HG03520 (cell line): ENCODE results near the gene CACNA1H.

Experiments
- ATAC-seq: cut with Tn5 transposase; IDR thresholded peaks from one replicate; pipeline ENCODE4 v1.9.1; 2021; ENCODE audit warnings: mild to moderate bottlenecking, moderate library complexity; ENCODE audit not compliant: unreplicated experiment

The CACNA1H gene

DNA sequence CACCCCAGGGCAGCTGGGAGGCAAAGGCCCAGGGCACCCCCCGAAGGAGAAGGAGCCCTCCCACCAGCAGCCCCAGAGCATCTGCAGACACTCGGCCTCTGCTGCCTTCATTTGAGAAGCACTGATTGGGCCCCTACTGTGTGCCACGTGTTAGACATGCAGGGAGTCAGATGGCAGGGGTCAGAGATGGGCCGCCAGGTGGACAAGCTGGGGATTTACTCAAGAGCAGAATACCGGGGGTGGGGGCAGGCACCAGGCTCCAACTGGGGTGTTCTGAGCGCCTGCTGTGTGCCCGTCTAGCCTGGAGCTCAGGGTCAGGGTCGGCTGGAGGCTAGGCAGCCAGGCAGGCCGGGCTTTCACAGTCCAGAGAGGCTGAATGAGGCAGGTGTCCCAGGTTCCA lies 53.4 kb downstream of the CACNA1H start:
- no peak for ATAC-seq

DNA sequence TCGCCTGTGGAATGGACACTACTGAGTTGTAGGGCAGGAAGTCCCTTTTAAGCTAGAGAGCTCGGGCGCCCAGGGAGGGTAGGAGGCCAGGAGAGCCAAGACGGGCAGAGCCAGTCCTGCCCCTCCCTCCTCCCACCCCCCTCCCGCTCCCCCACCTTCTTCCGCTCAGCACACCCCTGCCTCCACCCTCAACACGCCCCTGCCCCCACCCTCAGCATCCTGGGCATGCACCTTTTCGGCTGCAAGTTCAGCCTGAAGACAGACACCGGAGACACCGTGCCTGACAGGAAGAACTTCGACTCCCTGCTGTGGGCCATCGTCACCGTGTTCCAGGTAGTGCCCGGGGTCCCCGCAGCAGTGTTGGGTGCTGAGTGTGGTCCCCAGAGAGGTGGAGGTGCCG lies 53.9 kb downstream of the CACNA1H start:
- ATAC-seq = no peak

DNA sequence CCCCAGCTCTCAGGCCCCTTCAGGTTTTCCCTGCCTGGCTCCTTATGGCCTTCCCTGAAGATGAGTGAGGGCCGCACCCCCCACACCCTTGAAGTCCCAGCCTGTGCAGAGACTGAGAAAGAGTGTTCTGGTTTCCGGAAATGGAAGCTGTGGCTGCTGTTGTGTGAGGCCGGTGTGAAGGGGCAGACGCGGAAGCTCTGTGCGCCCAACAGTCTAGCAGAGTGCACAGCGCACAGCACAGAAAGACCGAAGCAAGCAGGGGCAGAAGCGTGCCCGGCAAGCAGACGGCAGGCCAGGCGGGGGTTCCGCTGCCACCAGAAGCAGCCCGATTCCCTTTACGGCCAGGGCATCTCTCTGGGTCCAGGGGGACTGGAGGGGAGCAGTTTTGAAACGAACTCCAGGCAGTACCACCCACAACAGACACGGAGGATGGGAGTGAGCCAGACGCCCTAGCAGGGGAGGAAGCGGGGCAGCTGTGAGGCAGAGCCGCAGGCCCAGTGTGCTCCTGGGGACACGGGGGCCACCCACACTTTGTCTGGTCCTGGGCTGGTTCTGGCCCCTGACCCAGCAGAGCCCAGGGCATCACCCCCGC lies 55.4 kb downstream of the CACNA1H start:
- ATAC-seq = no peak

DNA sequence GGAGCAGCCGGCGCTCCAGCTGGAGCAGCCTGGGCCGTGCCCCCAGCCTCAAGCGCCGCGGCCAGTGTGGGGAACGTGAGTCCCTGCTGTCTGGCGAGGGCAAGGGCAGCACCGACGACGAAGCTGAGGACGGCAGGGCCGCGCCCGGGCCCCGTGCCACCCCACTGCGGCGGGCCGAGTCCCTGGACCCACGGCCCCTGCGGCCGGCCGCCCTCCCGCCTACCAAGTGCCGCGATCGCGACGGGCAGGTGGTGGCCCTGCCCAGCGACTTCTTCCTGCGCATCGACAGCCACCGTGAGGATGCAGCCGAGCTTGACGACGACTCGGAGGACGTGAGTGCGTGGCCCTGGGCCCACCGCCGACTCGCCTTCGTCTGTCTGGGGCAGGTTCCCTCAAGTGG lies 56.2 kb downstream of the CACNA1H start:
- no peak for ATAC-seq

DNA sequence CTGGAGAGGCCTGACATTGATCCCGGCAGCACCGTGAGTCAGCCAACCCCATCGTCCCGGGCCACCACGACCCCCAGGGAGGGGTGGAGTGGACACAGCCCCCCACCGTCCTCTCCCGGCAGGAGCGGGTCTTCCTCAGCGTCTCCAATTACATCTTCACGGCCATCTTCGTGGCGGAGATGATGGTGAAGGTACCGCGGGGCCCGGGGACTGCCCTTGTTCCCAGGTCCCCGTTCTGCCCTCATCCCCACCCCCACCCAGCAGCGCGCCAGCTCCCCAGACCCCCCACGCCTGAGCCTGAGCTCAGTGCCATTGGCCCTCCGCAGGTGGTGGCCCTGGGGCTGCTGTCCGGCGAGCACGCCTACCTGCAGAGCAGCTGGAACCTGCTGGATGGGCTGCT lies 57.6 kb downstream of the CACNA1H start:
- no peak for ATAC-seq

DNA sequence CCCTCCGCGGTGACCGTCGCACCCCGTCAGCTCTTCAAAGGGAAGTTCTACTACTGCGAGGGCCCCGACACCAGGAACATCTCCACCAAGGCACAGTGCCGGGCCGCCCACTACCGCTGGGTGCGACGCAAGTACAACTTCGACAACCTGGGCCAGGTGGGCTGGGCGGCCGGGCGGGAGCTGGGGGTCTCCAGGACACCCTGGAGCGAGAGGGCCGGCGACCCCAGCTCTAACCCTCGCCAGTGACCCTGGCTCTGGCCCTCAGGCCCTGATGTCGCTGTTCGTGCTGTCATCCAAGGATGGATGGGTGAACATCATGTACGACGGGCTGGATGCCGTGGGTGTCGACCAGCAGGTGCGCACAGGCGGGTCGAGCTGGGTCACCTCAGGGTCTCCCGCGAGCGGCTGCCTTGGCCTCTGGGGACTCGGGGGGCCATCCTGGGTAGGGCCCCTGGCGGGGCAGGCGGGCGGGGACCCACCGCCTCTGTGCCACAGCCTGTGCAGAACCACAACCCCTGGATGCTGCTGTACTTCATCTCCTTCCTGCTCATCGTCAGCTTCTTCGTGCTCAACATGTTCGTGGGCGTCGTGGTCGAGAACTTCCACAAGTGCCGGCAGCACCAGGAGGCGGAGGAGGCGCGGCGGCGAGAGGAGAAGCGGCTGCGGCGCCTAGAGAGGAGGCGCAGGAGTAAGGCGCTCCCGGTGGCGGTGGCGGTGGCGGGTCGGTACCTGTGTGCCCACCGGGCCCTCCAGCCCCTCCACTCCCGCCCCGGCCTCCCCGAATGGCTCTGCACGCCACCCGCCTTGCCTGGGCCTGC lies 58.8 kb downstream of the CACNA1H start:
- no peak for ATAC-seq

DNA sequence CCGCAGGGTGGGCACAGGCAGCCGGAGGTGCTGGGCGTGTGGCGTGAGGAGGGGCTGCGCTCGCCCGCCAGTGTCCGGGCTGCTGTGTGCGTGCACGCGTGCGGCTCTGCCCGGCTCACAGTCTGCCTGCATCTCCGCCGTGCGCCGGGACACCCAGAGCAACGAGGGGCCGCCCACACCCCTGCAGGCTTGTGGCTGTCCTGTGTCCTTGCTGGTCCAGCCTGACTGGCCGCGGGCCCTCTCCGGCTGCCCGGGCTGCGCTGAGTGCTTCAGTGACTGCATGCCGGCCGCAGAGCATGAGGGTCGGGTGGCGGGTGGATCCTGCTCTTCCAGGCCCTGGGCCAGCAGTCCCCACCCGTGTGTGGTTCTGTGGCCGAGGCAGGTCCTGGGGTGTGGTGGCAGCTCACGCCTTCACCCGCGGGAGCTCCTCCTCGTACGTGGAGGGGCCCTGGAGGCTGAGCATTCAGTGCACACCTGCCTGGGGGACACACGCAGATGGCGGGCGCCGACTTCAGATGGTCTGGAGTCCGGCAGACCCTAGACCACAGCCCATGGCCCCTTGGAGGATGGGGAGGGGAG lies 59.8 kb downstream of the CACNA1H start:
- no peak for ATAC-seq

DNA sequence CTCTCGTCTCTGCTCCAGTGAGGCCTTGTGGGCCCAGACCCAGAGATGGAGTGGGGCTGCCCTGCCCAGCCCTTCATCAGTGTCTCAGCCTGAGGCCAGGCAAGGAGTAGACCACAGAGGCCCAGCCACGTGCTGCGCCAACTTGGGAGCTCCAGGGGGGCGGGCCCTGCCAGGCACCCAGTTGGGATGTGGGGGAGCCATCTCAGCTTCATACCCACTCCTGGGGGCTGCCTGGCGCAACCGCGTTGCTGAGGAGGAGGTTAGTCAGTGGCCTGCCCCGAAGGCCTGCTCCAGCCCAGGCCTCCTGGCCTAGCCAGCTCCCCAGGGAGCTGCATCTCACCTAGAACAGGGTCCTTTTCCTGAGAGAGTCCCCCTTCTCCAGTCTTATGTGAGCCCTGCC lies 60.3 kb downstream of the CACNA1H start:
- no peak for ATAC-seq

DNA sequence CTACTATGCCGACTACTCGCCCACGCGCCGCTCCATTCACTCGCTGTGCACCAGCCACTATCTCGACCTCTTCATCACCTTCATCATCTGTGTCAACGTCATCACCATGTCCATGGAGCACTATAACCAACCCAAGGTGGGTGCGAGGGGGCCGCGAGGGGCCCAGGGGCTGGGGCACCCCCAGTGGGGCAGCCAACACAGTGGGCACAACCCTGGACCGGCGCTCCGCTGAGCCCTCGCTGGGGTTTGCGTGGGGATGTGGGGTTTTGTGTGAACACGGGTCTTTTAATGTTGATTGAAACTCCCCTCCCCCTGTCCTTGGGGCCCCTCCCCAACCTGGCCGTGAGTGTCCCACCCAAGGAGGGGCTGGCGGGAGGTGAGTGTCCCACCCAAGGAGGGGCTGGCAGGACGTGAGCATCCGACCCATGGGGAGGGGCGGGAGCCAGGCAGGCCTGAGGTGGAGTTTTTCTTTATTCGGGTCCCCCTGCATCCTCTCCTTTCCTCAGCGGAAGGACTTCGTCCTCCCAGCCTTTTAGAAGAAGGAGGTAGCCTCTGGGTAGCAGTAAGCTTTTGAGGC lies 61.0 kb downstream of the CACNA1H start:
- ATAC-seq = no peak

DNA sequence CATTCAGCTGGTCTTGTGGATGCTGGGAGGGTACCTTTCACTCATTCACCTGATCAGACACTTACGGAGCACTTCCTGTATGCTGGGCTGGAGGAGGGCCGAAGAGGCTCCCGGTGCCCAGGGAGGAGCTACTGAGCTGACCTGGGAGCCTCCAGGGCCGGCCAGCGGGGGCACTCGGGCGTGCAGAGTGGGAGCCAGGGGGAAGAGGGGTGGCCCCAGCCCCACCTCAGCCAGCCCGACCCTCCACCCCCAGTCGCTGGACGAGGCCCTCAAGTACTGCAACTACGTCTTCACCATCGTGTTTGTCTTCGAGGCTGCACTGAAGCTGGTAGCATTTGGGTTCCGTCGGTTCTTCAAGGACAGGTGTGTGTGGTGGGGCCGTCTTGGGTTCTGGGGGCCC lies 61.8 kb downstream of the CACNA1H start:
- ATAC-seq = no peak

DNA sequence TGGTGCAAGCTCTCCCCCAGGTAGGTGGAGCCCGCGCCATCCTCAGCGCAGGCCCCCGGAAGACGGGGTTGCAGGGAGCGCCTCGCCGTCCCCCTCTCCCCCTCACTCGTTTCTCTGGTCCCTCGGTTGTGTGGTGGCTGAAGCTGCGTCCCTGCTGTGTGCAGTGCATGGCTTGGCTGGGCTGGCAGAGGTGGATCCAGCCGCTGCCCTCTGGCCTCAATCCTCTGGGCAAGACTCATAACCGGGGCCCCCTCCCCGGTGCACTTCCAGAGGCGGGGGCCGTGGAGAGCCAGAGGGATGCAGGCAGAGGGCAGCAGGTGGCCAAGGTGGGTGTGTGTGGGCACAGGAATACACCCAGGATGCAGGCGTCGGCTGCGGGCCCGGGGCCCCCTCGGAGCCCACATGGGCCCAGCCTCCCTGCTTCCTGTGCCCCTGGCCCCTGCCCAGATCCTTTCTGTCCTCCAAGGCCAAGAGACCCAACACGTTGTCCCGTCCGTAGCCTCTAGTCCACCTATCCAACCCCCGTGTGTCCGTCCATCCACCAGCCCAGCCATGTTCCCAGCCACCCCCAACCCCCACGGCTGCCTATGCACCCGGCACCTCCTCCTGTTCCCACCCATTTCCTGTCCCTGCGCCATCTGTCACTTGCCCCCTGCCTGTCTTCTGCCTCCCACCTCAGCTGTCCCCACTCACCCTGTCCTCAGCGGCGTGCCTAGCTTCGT lies 62.8 kb downstream of the CACNA1H start:
- no peak for ATAC-seq

DNA sequence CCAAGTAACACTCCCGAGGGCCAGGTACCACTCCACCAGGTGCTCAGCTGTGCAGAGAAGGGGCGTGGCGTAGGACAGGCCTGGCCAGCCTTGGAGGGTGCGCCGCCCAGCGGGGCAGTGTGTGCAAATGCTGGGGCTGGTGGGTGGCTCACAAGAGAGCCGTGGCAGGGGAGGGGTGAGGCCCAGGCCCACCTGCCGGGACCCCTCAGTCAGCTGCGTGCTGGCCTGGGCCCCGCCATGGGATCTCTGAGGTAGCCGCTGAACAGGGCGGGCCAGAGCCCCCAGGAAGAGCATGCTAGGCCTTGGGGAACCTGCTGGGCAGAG lies 63.4 kb downstream of the CACNA1H start:
- no peak for ATAC-seq

DNA sequence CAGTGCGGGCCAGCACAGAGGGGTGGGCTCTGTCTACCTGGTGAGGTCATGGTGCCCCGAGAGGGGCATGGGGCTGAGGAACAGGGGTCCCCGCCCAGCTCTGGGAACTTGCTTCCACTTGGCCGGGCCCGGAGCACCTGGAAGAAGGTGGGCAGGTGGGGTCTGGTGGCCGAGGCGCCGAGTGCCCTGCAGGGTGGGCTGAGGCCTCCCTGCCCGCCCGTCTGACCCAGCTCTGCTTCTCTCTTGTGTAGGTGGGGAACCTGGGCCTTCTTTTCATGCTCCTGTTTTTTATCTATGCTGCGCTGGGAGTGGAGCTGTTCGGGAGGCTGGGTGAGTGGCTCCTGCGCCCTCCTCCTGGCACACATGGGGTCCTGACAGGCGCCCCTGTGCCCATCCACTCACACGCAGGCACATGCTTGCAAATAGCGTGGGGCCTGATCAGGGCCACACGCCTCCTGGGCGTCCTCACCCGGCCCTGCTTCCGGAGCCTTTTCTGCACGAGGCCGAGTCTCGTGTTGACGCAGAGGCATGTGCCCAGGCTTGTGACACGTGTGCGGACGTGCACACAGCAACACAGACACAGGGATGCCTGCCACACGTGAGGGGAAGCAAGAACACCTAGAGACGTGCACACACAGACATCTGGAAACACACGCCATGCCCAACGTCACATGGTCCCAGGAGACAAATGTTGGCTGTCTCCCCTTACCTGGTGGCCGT lies 63.9 kb downstream of the CACNA1H start:
- no peak for ATAC-seq

DNA sequence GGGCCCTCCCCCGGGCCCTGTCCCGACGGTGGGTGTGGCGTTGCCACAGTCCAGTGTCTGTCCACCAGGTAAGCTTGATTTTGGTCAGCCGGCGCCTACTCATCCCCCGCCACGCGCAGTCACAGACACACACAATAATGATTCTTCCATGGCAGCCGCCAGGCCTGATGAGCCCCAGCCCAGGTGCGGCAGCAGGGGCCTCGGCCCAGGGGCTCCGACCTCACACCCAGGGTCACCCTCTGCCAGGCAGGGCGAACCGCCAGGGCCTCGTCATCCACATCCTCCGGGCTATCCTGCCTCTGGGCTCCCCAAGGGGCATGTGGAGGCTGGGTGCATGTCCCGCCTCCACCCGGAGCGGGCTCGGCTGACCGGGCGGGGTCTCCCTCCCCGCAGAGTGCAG lies 64.6 kb downstream of the CACNA1H start:
- no peak for ATAC-seq

DNA sequence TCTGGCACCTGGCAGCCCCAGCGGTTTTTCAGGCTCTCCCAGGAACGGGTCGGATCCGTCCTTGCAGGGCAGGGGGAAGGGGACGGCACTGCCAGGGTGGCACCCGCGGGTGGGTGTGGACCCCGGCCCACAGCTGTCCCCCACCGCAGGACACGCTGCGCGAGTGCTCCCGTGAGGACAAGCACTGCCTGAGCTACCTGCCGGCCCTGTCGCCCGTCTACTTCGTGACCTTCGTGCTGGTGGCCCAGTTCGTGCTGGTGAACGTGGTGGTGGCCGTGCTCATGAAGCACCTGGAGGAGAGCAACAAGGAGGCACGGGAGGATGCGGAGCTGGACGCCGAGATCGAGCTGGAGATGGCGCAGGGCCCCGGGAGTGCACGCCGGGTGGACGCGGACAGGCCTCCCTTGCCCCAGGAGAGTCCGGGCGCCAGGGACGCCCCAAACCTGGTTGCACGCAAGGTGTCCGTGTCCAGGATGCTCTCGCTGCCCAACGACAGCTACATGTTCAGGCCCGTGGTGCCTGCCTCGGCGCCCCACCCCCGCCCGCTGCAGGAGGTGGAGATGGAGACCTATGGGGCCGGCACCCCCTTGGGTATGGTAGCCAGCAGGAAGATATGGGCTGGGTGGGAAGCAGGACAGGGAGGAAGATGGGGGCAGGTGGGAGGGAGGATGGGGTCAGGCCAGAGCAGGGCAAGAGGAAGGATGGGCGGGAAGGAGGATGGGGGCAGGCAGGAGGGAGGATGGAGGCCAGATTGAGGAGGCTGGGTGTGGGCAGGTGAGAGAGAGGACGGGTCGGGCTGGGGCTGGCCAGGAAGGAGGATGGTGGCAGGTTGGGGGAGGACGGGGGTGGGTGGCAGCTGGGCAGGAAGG lies 65.4 kb downstream of the CACNA1H start:
- ATAC-seq = no peak

DNA sequence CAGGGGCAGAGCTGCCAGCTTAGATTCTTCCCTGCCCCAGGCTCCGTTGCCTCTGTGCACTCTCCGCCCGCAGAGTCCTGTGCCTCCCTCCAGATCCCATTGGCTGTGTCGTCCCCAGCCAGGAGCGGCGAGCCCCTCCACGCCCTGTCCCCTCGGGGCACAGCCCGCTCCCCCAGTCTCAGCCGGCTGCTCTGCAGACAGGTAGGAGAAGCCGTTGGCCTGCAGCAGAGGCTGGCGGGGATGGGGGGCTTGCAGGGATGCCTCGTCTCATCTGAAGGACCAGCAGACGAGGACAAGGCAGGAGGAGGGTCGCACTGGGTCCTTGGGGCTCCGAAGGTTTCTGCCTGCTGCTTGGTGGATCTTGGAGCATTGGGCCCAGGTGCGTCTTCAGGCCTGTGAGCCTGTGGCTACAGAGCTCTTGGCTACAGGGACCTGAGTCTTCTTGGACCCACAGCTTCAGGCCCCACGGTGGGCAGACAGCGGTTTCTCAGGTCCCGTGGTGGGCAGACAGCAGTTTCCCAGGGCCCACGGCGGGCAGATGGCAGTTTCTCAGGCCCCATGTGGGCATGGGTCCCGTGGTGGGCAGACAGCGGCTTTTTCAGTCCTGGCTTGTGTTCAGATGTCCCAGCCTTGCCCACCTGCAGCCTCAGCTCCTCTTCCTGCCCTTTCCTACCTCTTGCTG lies 66.2 kb downstream of the CACNA1H start:
- no peak for ATAC-seq

DNA sequence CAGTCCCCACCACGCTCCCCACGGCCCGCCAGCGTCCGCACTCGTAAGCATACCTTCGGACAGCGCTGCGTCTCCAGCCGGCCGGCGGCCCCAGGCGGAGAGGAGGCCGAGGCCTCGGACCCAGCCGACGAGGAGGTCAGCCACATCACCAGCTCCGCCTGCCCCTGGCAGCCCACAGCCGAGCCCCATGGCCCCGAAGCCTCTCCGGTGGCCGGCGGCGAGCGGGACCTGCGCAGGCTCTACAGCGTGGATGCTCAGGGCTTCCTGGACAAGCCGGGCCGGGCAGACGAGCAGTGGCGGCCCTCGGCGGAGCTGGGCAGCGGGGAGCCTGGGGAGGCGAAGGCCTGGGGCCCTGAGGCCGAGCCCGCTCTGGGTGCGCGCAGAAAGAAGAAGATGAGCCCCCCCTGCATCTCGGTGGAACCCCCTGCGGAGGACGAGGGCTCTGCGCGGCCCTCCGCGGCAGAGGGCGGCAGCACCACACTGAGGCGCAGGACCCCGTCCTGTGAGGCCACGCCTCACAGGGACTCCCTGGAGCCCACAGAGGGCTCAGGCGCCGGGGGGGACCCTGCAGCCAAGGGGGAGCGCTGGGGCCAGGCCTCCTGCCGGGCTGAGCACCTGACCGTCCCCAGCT lies 67.3 kb downstream of the CACNA1H start:
- no peak for ATAC-seq

DNA sequence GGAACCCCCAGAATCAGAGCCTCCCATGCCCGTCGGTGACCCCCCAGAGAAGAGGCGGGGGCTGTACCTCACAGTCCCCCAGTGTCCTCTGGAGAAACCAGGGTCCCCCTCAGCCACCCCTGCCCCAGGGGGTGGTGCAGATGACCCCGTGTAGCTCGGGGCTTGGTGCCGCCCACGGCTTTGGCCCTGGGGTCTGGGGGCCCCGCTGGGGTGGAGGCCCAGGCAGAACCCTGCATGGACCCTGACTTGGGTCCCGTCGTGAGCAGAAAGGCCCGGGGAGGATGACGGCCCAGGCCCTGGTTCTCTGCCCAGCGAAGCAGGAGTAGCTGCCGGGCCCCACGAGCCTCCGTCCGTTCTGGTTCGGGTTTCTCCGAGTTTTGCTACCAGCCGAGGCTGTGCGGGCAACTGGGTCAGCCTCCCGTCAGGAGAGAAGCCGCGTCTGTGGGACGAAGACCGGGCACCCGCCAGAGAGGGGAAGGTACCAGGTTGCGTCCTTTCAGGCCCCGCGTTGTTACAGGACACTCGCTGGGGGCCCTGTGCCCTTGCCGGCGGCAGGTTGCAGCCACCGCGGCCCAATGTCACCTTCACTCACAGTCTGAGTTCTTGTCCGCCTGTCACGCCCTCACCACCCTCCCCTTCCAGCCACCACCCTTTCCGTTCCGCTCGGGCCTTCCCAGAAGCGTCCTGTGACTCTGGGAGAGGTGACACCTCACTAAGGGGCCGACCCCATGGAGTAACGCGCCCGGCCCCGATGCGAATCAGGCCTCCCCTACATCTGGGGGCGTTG lies 68.1 kb downstream of the CACNA1H start:
- no peak for ATAC-seq
